ENCODE results near the gene MAMLD1.

Gene MAMLD1

GRCh38 chrX:150377005-150377404 is 13.9 kb downstream of the MAMLD1 start:
- DNase-seq (ENCODE audit: low read depth in 1 of 2, low spot score in 1 of 2): no peak

DNA sequence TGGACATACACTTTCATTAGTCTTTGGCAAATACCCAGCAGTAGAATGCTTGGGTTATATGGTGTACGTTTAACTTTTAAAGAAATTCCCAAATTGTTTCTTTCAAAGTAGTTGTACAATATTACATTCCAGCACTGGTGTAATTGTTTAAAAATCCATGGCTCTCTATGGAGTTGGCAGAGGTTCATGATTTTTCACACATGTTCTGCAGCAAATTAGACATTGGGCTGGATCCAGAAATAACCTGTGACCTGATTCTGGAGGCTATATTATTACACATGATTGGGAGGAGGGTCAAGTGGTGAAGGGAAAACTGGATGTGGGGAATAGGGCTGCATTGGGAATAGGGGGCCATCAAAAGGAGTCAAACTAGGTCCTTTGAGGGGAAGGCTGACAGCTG is 41.9 kb downstream of the MAMLD1 start:
- DNase-seq (ENCODE audit: low read depth in 1 of 2, low spot score in 1 of 2): no peak

- no peak for DNase-seq (ENCODE audit: low read depth in 1 of 2, low spot score in 1 of 2)
Measured at GRCh38 chrX:150405576-150405975, 42.5 kb downstream of the MAMLD1 start.

GRCh38 chrX:150406596-150406995 is 43.5 kb downstream of the MAMLD1 start:
- DNase-seq (ENCODE audit: low read depth in 1 of 2, low spot score in 1 of 2): no peak

DNA sequence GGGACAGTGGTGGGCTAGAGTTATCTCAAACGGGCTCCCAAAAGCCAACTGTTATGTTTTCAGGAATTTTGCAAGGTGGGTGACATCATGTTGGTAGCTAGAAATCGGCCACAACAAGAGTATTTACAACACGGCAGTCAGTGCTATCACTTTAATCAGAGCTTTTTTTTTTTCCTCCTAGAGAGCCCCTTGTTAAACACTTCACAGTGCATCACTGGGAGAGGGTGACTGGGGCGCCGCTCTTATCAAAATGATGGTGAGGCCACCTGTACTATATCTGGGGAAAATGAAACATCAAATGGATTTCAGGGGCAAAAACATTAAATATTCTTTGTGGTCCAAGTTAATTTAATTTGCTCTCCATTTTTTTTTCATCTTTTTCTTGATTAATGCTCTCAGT is 44.9 kb downstream of the MAMLD1 start:
- no peak for DNase-seq (ENCODE audit: low read depth in 1 of 2, low spot score in 1 of 2)

DNA sequence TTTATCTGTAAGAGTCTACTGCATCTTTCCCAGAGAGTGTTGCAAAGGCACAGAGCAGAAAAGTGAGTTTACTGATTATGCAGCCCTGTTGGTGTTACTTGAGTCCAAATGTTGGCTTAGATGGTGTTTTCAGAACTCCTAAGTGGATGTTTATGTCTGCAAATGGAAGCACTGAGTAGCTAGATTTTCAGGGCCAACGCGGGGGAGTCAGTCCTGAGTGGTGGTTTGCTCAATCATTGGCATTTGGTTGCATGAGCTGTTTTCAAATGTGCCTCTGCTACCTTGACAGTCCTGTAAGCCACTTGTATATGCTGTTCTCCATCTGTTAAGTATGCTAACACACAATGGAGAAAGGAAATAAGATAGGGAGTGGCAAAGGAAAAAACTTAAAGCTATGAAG is 45.4 kb downstream of the MAMLD1 start:
- DNase-seq (ENCODE audit: low read depth in 1 of 2, low spot score in 1 of 2): no peak

DNA sequence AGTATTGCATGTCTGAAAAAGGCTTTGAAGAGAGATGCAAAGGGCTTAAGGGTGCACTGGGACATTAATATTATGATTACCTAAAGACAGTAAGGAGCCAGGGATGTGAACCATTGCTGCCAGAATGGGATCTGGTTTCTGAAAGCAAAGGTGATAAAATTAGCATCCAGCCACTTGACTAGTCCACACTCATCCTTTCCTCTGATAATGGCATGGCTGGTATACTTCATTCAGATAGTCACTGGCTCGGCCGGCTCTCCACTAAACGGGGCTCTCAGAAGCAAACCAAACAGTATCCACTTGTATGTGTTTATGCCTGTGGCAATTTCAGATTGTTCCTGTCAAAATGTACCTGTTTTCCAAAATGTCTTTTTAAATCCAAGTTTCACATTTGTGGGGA is 46.4 kb downstream of the MAMLD1 start:
- DNase-seq (ENCODE audit: low read depth in 1 of 2, low spot score in 1 of 2): no peak

DNA sequence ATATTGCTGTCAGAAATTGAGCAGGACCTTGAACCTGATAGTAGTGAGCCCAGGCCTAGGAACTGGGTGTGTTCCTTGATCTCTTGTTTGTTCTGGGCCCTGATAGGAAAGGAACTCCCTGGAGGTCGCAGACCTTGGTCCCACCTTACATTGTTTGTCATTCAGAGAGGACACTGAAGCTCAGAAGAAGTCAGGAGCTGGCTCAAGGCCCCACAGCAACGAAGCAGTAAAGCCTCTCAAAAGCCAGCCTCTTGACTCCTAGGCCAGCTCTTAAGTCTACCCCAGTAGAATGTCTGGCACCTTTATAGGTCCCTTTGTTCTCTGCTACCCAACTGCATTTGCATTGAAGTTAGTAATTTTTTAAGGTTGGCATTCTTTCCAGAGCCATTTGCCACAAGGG is 46.8 kb downstream of the MAMLD1 start:
- no peak for DNase-seq (ENCODE audit: low read depth in 1 of 2, low spot score in 1 of 2)

DNA sequence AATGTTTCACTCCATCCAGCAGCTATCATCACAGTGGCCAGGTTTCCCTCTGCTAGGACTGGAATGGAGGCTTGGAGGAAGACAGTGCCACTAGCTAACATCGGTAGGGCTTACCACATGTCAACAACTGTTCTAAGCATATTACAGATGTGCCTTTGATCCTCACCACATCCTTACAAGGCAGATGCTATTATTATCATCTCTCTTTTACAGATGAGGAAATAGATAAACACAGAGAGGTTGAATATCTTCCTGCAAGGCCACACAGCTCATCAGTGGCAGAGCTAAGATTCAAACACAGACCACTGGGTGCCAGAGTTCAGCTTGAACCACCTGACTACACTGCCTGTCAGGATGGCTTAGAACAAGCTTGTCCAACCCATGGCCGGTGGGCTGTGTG is 47.4 kb downstream of the MAMLD1 start:
- no peak for DNase-seq (ENCODE audit: low read depth in 1 of 2, low spot score in 1 of 2)

DNA sequence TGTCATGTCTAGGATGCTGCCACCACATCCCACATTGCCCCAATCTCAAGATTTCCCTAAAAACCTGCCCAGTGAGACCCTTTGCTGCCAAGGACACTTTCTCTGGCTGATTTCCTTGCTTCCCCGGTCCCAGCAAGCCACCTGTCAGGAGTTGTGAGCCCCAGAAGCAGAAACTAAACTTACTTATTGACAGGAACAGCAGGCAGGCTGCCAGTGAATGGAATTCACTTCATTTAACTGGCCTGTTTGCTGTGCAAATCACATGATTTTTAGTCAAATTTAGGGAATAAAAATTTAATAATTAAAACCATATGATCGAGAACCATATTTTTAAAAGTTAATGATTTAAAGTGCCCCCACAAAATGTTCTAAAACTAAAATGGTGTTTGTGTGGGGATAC is 48.5 kb downstream of the MAMLD1 start:
- DNase-seq (ENCODE audit: low read depth in 1 of 2, low spot score in 1 of 2): no peak

- no peak for DNase-seq (ENCODE audit: low read depth in 1 of 2, low spot score in 1 of 2)
Measured at GRCh38 chrX:150414228-150414627, 51.1 kb downstream of the MAMLD1 start.

- DNase-seq (ENCODE audit: low read depth in 1 of 2, low spot score in 1 of 2): no peak
Measured at GRCh38 chrX:150416469-150416868, 53.4 kb downstream of the MAMLD1 start.

- no peak for DNase-seq (ENCODE audit: low read depth in 1 of 2, low spot score in 1 of 2)
Measured at GRCh38 chrX:150421816-150422215, 58.7 kb downstream of the MAMLD1 start.

GRCh38 chrX:150429594-150429993 is 66.5 kb downstream of the MAMLD1 start:
- DNase-seq (ENCODE audit: low read depth in 1 of 2, low spot score in 1 of 2): no peak

GRCh38 chrX:150436195-150436594 is 73.1 kb downstream of the MAMLD1 start:
- DNase-seq (ENCODE audit: low read depth in 1 of 2, low spot score in 1 of 2): no peak

DNA sequence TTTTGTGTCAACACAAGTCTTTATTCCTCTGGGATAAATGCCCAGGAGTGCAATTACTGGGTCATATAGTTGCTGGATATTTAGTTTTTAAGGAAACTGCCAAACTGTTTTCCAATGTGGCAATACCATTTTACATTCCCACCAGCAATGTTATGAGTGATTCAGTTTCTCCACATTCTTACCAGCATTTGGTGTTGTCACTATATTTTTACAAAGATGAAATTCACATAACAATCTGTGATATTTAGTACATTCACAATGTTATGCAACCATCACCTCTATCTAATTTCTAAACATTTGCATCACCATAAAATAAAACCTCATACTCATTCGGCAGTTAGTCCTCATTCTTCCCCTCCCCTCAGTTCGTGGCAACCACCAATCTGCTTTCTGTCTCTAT is 75.0 kb downstream of the MAMLD1 start:
- no peak for DNase-seq (ENCODE audit: low read depth in 1 of 2, low spot score in 1 of 2)

- DNase-seq (ENCODE audit: low read depth in 1 of 2, low spot score in 1 of 2): no peak
Measured at GRCh38 chrX:150446151-150446550, 83.0 kb downstream of the MAMLD1 start.

- no peak for DNase-seq (ENCODE audit: low read depth in 1 of 2, low spot score in 1 of 2)
Measured at GRCh38 chrX:150446995-150447394, 83.9 kb downstream of the MAMLD1 start.

DNA sequence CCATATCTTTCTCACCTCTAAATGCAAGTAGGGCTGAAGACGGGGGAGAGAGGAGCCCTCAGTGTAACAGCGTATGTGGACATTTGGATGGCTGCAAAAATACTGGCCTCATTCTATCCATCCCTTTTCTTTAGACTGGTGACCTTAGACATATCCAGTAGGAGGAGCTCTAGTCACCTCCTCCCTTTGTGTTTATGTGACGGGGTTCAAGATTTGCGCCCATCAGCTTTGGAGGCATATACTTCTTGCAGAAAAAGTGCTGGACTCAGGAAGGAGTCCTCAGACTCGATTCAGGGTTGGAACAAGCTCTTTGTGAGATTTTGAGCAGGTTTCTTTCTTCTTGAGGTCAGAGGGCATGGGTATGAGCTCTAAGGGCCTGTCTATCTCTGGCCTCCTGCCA is 86.2 kb downstream of the MAMLD1 start:
- no peak for DNase-seq (ENCODE audit: low read depth in 1 of 2, low spot score in 1 of 2)

- no peak for DNase-seq (ENCODE audit: low read depth in 1 of 2, low spot score in 1 of 2)
Measured at GRCh38 chrX:150450519-150451177, 87.5 kb downstream of the MAMLD1 start.

GRCh38 chrX:150451953-150452352 is 88.8 kb downstream of the MAMLD1 start:
- DNase-seq (ENCODE audit: low read depth in 1 of 2, low spot score in 1 of 2): no peak

GRCh38 chrX:150454083-150454482 is 91.0 kb downstream of the MAMLD1 start:
- DNase-seq (ENCODE audit: low read depth in 1 of 2, low spot score in 1 of 2): no peak

DNA sequence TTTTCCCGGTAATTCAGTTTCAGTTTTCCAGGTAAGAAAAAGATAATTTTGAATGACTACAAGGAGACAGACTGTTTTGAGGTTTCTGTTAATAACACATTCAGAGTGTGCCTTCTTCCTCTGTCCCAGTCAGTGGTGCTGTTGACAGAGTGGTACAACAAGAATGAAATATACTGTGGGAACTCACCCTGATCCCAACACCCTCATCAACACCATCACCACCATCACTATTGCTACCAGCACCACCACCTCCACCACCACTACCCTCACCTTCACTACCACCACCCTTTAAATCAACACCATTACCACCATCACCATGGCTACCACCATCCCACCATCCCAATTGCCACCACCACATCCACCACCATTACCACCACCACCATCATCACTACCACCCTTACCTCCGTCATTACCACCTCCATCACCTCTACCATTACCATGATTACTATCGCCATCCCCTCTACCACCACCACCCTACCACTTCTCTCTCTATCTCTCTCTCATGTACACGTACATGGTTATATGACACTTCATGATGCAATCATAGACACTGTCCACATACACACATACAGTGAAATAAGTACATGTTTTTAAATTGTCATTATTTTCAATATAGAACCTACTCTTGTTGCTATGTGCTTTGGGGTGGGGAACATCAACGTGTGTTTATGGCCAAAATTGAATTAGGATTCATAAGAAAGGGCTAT is 91.5 kb downstream of the MAMLD1 start:
- DNase-seq (ENCODE audit: low read depth in 1 of 2, low spot score in 1 of 2): no peak
